PC-9 (cell line): ENCODE results near the gene TMSB10. TPM values are rescaled to one million over a fixed set of nuclear protein-coding genes. Genes with fewer than 3 reads are reported as not detected.
A peak's percentile ranks its signal among the peaks of the same experiment; 100 is the strongest.

Experiments
- BruUV-seq: library from RNA; stranded (reverse); fragments of 400-500 nt; replicated peaks from 2 replicates; lab custom pipeline; 2021; lab: Mats Ljungman, UMichigan
- CTCF ChIA-PET: fragments of 300-600 bp; sonication (Branson Sonifier 250); formaldehyde crosslinking; loops from one replicate; lab custom pipeline; 2022; ENCODE audit warnings: antibody characterized with exemption; lab: Charles Lee
- POLR2A ChIA-PET: fragments of 300-600 bp; sonication (Branson Sonifier 250); formaldehyde crosslinking; loops from one replicate; lab custom pipeline; 2022; ENCODE audit warnings: antibody characterized with exemption; ENCODE audit not compliant: unreplicated experiment; lab: Charles Lee
- DNase-seq, 2 experiments: peaks; one replicate each; pipeline versions ENCODE4 v3.0.0 to v3.0.0-alpha.2; 2015 to 2022; ENCODE audit warnings: mixed read lengths in 1 of 2
- H2AFZ ChIP-seq: fragments of 200-600 bp; sonication (generic); 2 replicates; pipeline ENCODE4 v1.8.1; 2017; ENCODE audit warnings: antibody characterized with exemption
- H3F3A ChIP-seq: fragments of 200-600 bp; sonication (generic); 2 replicates; pipeline ENCODE4 v1.8.1; 2017; ENCODE audit warnings: antibody characterized with exemption, mild to moderate bottlenecking, low read depth; ENCODE audit not compliant: insufficient read depth
- H3K27ac ChIP-seq: fragments of 200-600 bp; sonication (generic); 2 replicates; pipeline ENCODE4 v1.6.1; 2016; ENCODE audit warnings: mixed run types
- H3K27me3 ChIP-seq: fragments of 200-600 bp; sonication (generic); 2 replicates; pipeline ENCODE4 v1.6.1; 2016; ENCODE audit warnings: low read depth, mixed run types; ENCODE audit not compliant: insufficient read depth
- H3K36me3 ChIP-seq: fragments of 200-600 bp; sonication (generic); 2 replicates; pipeline ENCODE4 v1.6.1; 2016; ENCODE audit warnings: low read depth, mixed run types
- H3K4me1 ChIP-seq: fragments of 200-600 bp; sonication (generic); replicated peaks from 2 replicates; pipeline ENCODE4 v1.6.1; 2016; ENCODE audit warnings: mixed run types; ENCODE audit not compliant: insufficient read depth
- H3K4me2 ChIP-seq: fragments of 200-600 bp; sonication (generic); 2 replicates; pipeline ENCODE4 v1.6.1; 2017; ENCODE audit warnings: mixed run types
- H3K4me3 ChIP-seq: fragments of 200-600 bp; sonication (generic); 2 replicates; pipeline ENCODE4 v1.6.1; 2016; ENCODE audit warnings: mixed run types
- H3K79me2 ChIP-seq: fragments of 200-600 bp; sonication (generic); 2 replicates; pipeline ENCODE4 v1.6.1; 2017; ENCODE audit warnings: low read depth, mixed run types
- H3K9me2 ChIP-seq: fragments of 200-600 bp; sonication (generic); 2 replicates; pipeline ENCODE4 v1.8.1; 2017; ENCODE audit warnings: mild to moderate bottlenecking; ENCODE audit not compliant: insufficient read depth
- H3K9me3 ChIP-seq: fragments of 200-600 bp; sonication (generic); 2 replicates; pipeline ENCODE4 v1.8.1; 2016; ENCODE audit warnings: low read depth; ENCODE audit not compliant: insufficient read depth
- H4K20me1 ChIP-seq: fragments of 200-600 bp; sonication (generic); 2 replicates; pipeline ENCODE4 v1.8.1; 2017; ENCODE audit not compliant: insufficient read depth
- EZH2 ChIP-seq: fragments of 200-600 bp; sonication (generic); IDR thresholded peaks from 2 replicates; pipeline ENCODE4 v1.8.0; 2017; ENCODE audit warnings: antibody characterized with exemption, low read depth
- intact Hi-C: fragments of 100-400 bp; cut with micrococcal nuclease; formaldehyde crosslinking; loops from one replicate; pipeline ENCODE4 v1.10.0; 2022; ENCODE audit not compliant: unreplicated experiment
- total RNA-seq: library from RNA; stranded (reverse); gene quantifications from 2 replicates; pipeline ENCODE4 v1.2.3, GENCODE V29; 2021
- TF ChIP-seq, protein P1 (sequence below): fragments of 200-600 bp; sonication (generic); conservative IDR thresholded peaks from 2 replicates; pipeline ENCODE4 v1.6.1; 2017; ENCODE audit warnings: mixed run types, antibody characterized with exemption, mild to moderate bottlenecking, moderate library complexity

Gene TMSB10
- total RNA-seq, 1 experiment from 2014 or later: 1,668 TPM

DNA sequence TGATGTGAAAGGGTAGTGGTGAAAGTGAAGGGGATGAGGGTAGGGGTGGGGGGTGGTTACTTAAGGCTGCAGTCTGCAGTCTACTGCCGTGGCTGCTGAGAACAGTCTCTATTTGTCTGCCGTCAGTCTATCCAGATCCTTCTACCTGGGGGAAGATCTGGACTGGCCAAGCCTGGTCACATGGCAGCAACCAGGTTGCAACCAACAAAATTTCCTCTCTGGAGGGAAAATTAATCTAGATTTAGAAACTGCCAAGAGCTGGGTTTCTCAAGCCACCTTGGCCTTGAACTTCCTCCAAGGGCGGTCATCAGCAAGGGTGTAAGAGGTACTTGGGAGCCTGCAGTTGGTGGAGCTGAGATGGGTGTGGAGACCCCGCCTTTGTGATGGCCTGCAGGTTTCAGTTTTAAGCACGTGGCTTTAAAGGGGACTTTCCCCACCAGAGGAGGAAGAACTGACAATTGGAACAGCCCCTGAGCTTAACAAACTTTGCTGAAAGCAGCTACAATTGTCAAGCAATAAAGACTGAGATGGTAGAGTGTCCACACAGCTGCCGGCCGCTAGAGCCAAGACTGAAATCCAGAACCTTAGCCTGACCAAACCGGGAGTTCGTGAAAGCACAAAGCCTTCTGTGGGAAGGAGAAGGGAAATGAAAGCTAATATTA lies 34.1 kb downstream of the TMSB10 start:
- Histone ChIP-seq H2AFZ (no peak overlapping the region), H3K4me2 (no peak overlapping the region), H3K36me3 (no peaks in the 10 kb centered on the region), H3K4me3 (no peak overlapping the region), H3K9me3 (no peaks in the 10 kb centered on the region), H3K27ac (no peak overlapping the region), H3K79me2 (no peaks in the 10 kb centered on the region), H3K9me2 (no peaks in the 10 kb centered on the region), H3K27me3 (no peaks in the 10 kb centered on the region), H3K4me1 (peaks cover 32% of the 10 kb centered on the region), H4K20me1 (no peaks in the 10 kb centered on the region), H3F3A (peaks cover 17% of the 10 kb centered on the region)
- intact Hi-C loops: no loop called here
- TF ChIP-seq, protein P1, sequence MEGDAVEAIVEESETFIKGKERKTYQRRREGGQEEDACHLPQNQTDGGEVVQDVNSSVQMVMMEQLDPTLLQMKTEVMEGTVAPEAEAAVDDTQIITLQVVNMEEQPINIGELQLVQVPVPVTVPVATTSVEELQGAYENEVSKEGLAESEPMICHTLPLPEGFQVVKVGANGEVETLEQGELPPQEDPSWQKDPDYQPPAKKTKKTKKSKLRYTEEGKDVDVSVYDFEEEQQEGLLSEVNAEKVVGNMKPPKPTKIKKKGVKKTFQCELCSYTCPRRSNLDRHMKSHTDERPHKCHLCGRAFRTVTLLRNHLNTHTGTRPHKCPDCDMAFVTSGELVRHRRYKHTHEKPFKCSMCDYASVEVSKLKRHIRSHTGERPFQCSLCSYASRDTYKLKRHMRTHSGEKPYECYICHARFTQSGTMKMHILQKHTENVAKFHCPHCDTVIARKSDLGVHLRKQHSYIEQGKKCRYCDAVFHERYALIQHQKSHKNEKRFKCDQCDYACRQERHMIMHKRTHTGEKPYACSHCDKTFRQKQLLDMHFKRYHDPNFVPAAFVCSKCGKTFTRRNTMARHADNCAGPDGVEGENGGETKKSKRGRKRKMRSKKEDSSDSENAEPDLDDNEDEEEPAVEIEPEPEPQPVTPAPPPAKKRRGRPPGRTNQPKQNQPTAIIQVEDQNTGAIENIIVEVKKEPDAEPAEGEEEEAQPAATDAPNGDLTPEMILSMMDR: no peak
- TF ChIP-seq EZH2: no peak
- BruUV-seq: no TSS peak
- POLR2A ChIA-PET: interaction anchor here (0.6 kb wide), 1 partner anchor 30 kb away, joined by 3 read pairs; no protein-coding TSS in a partner anchor
- no peak for DNase-seq
- CTCF ChIA-PET: interaction anchor here (0.8 kb wide), 1 partner anchor 14 kb away, joined by 3 read pairs; no protein-coding TSS in a partner anchor

DNA sequence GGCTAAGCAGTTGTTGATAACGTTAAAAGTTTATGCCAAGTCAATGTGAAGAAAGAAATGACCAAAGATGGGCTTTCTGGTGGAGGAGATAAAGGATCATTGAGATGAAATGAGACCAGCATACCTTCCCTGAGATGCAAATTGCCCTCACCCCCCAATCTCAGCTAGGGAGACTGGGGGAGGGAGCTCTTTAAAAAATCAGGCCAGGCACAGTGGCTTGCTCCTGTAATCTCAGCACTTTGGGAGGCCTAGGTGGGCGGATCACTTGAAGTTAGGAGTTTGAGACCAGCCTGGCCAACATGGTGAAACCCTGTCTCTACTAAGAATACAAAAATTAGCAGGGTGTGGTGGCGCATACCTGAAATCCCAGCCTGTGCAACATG lies 34.6 kb downstream of the TMSB10 start:
- H3F3A ChIP-seq: peaks cover 22% of the 10 kb centered on the region
- POLR2A ChIA-PET: interaction anchor here (0.6 kb wide), 1 partner anchor 29 kb away, joined by 3 read pairs; no protein-coding TSS in a partner anchor
- TF ChIP-seq, protein P1: no peak
- TF ChIP-seq EZH2: no peak
- H4K20me1 ChIP-seq: no peaks in the 10 kb centered on the region
- H3K4me2 ChIP-seq: no peak overlapping the region
- no peaks in the 10 kb centered on the region for H3K79me2 ChIP-seq
- H3K4me1 ChIP-seq: peaks cover 37% of the 10 kb centered on the region
- H3K9me3 ChIP-seq: no peaks in the 10 kb centered on the region
- H3K27me3 ChIP-seq: no peaks in the 10 kb centered on the region
- no peak overlapping the region for H3K4me3 ChIP-seq
- BruUV-seq: no TSS peak
- H3K9me2 ChIP-seq: no peaks in the 10 kb centered on the region
- no peak overlapping the region for H2AFZ ChIP-seq
- H3K27ac ChIP-seq: no peak overlapping the region
- intact Hi-C loops: no loop called here
- CTCF ChIA-PET: interaction anchor here (0.8 kb wide), 1 partner anchor 14 kb away, joined by 3 read pairs; no protein-coding TSS in a partner anchor
- H3K36me3 ChIP-seq: no peaks in the 10 kb centered on the region
- no peak for DNase-seq

DNA sequence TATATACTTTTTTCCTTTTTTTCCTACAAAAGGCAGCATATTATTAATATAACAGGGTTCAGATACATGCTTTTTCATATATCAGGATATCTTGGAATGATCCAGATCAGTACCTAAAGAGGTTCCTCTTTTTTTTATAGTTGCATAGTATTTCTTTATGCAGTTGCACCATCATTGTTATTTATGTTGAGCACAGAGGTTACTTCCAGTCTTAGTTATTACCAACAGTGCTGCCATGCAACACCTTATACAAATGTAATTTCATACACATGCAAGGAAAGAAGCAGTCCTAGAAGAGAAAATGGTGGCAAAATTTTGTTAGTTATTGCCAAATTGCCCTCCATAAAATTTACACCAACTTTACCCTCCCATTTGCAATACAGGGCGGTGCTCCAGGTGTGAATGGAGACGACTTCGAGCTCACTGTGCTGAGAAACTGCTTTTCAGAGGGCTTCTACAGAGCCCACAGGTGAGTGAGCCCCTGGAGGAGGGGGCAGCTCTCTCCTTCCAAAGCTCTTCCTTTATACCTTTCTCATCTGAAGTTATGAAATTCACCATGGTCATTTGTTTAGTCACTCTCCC lies 35.5 kb downstream of the TMSB10 start:
- H3K9me2 ChIP-seq: no peaks in the 10 kb centered on the region
- no peaks in the 10 kb centered on the region for H3K27me3 ChIP-seq
- H3K27ac ChIP-seq: peak overlapping the region; percentile 80
- intact Hi-C loops: no loop called here
- ChIA-PET CTCF (no interaction called here), POLR2A (no interaction called here)
- TF ChIP-seq, protein P1: no peak
- TF ChIP-seq EZH2: no peak
- no peaks in the 10 kb centered on the region for H3K36me3 ChIP-seq
- H3K4me2 ChIP-seq: no peak overlapping the region
- H3K79me2 ChIP-seq: no peaks in the 10 kb centered on the region
- H2AFZ ChIP-seq: no peak overlapping the region
- no peak overlapping the region for H3K4me3 ChIP-seq
- H3K9me3 ChIP-seq: no peaks in the 10 kb centered on the region
- H3K4me1 ChIP-seq: peaks cover 45% of the 10 kb centered on the region
- peaks cover 30% of the 10 kb centered on the region for H3F3A ChIP-seq
- DNase-seq: no peak
- no peaks in the 10 kb centered on the region for H4K20me1 ChIP-seq
- BruUV-seq: no TSS peak
